OCI-LY7 (cell line): ENCODE results near the gene CCNG1. TPM values are rescaled to one million over a fixed set of nuclear protein-coding genes. Genes with fewer than 3 reads are reported as not detected.

Source experiments
- BruUV-seq: library from RNA; stranded (reverse); fragments of 400-500 nt; replicated peaks from 2 replicates; lab custom pipeline; 2021; lab: Mats Ljungman, UMichigan
- CTCF ChIA-PET: fragments of 300-600 bp; sonication (Branson Sonifier 250); formaldehyde crosslinking; loops from one replicate; lab custom pipeline; 2022; ENCODE audit warnings: antibody characterized with exemption; ENCODE audit not compliant: unreplicated experiment; lab: Charles Lee
- POLR2A ChIA-PET: fragments of 300-600 bp; sonication (Branson Sonifier 250); formaldehyde crosslinking; loops from one replicate; lab custom pipeline; 2022; ENCODE audit warnings: antibody characterized with exemption; lab: Charles Lee
- DNase-seq: peaks from one replicate; pipeline ENCODE4 v3.0.0-alpha.2; 2015; ENCODE audit warnings: low spot score
- H2AFZ ChIP-seq: fragments of 200-600 bp; sonication (generic), shearing (Covaris generic); 2 replicates; pipeline ENCODE4 v1.6.1; 2014; ENCODE audit warnings: mild to moderate bottlenecking, antibody characterized with exemption, low read length, moderate library complexity
- H3K27ac ChIP-seq: fragments of 200-600 bp; sonication (generic); 2 replicates; pipeline ENCODE4 v1.5.1; 2014; ENCODE audit warnings: mixed run types, low read depth, mild to moderate bottlenecking, moderate library complexity, low read length, inconsistent platforms; ENCODE audit not compliant: poor library complexity, severe bottlenecking
- H3K36me3 ChIP-seq: fragments of 200-600 bp; sonication (generic); 2 replicates; pipeline ENCODE4 v1.6.1; 2014; ENCODE audit warnings: mild to moderate bottlenecking, antibody characterized with exemption, low read length, moderate library complexity, mixed read lengths; ENCODE audit not compliant: insufficient read depth
- H3K4me1 ChIP-seq: fragments of 200-600 bp; sonication (generic); 2 replicates; pipeline ENCODE4 v1.5.1; 2014; ENCODE audit warnings: mild to moderate bottlenecking, low read length; ENCODE audit not compliant: insufficient read depth, poor library complexity, severe bottlenecking
- H3K4me2 ChIP-seq: fragments of 200-600 bp; sonication (generic); 2 replicates; pipeline ENCODE4 v1.6.1; 2014; ENCODE audit warnings: mild to moderate bottlenecking, low read length
- H3K4me3 ChIP-seq: fragments of 200-600 bp; sonication (generic); 2 replicates; pipeline ENCODE4 v1.5.1; 2014; ENCODE audit warnings: mild to moderate bottlenecking, low read depth, low read length; ENCODE audit not compliant: poor library complexity, severe bottlenecking
- H3K79me2 ChIP-seq: fragments of 200-600 bp; sonication (generic); 2 replicates; pipeline ENCODE4 v1.6.1; 2016; ENCODE audit warnings: low read depth, mild to moderate bottlenecking, low read length, moderate library complexity, mixed read lengths; ENCODE audit not compliant: insufficient read depth
- H3K9me2 ChIP-seq: fragments of 200-600 bp; sonication (generic); 2 replicates; pipeline ENCODE4 v1.6.1; 2016; ENCODE audit warnings: mild to moderate bottlenecking, low read length, mixed read lengths; ENCODE audit not compliant: insufficient read depth
- H3K9me3 ChIP-seq: fragments of 200-600 bp; sonication (generic); 2 replicates; pipeline ENCODE4 v1.6.1; 2014; ENCODE audit warnings: mild to moderate bottlenecking, mixed run types, low read length, mixed read lengths
- H4K20me1 ChIP-seq: fragments of 200-600 bp; sonication (generic); 2 replicates; pipeline ENCODE4 v1.6.1; 2014; ENCODE audit warnings: mild to moderate bottlenecking, antibody characterized with exemption, low read length, moderate library complexity, mixed read lengths; ENCODE audit not compliant: insufficient read depth
- CTCF ChIP-seq: fragments of 200-600 bp; sonication (generic); conservative IDR thresholded peaks from 2 replicates; pipeline ENCODE4 v1.5.1; 2014; ENCODE audit warnings: mild to moderate bottlenecking, antibody characterized with exemption, low read length, moderate library complexity, mixed read lengths
- EZH2phosphoT487 ChIP-seq: fragments of 200-600 bp; sonication (generic); IDR thresholded peaks from 2 replicates; pipeline ENCODE4 v1.6.1; 2018; ENCODE audit warnings: low read depth, borderline replicate concordance, mild to moderate bottlenecking, mixed run types, antibody characterized with exemption, low read length, moderate library complexity, mixed read lengths
- intact Hi-C: fragments of 100-400 bp; cut with micrococcal nuclease; formaldehyde crosslinking; loops from one replicate; pipeline ENCODE4 v1.10.0; 2022; ENCODE audit not compliant: unreplicated experiment
- total RNA-seq, 2 experiments: library from RNA; depleted of rRNA in 1 of 2; stranded (reverse); fragments of >200 nt in 1 of 2; shearing (Covaris generic) in 1 of 2; gene quantifications; 2 replicates each; pipeline ENCODE4 v1.2.3, GENCODE V29; 2014 to 2022

The CCNG1 gene
- total RNA-seq, 2 experiments from 2014 or later = 93.5 to 118 TPM

- Histone ChIP-seq H4K20me1 (no peaks in the 10 kb centered on the region), H2AFZ (0 out of 2 replicates have a peak overlapping the region, but pooled peaks have one; percentile 30), H3K36me3 (no peaks in the 10 kb centered on the region), H3K79me2 (no peaks in the 10 kb centered on the region), H3K9me3 (no peaks in the 10 kb centered on the region), H3K27ac (no peak overlapping the region), H3K4me3 (no peak overlapping the region), H3K4me2 (no peak overlapping the region), H3K4me1 (no peaks in the 10 kb centered on the region), H3K9me2 (no peaks in the 10 kb centered on the region)
- POLR2A ChIA-PET = no interaction called here
- DNase-seq = peak; percentile 3
- CTCF ChIA-PET = no interaction called here
- intact Hi-C loops = loop anchor here (5.0 to 10.0 kb wide), 2 partner anchors 322 to 1200 kb away; no protein-coding TSS in a partner anchor
- BruUV-seq = no TSS peak
- TF ChIP-seq EZH2phosphoT487 (no peak), CTCF (no peak)
Measured at GRCh38 chr5:163407034-163407655, 30.2 kb upstream of the CCNG1 start.

GRCh38 chr5:163408311-163408923, 29.0 kb upstream of the CCNG1 start:
- intact Hi-C loops = loop anchor here (2.0 to 10.0 kb wide), 4 partner anchors 62 to 1201 kb away; no protein-coding TSS in a partner anchor
- peak overlapping the region; percentile 34; the same call in 1 of the 2 replicates for H3K4me2 ChIP-seq
- CTCF ChIA-PET = interaction anchor here (0.6 to 1.5 kb wide), 2 partner anchors 102 to 1182 kb away, joined by 3 to 6 read pairs; no protein-coding TSS in a partner anchor

More at GRCh38 chr5:163408311-163408923, 29.0 kb upstream of the CCNG1 start:
- Histone ChIP-seq H3K79me2 (no peaks in the 10 kb centered on the region), H3K4me1 (no peaks in the 10 kb centered on the region), H3K9me3 (no peaks in the 10 kb centered on the region), H3K9me2 (no peaks in the 10 kb centered on the region), H2AFZ (peak overlapping the region; percentile 27; the same call in 1 of the 2 replicates), H3K4me3 (no peak overlapping the region), H4K20me1 (no peaks in the 10 kb centered on the region), H3K36me3 (no peaks in the 10 kb centered on the region), H3K27ac (no peak overlapping the region)
- BruUV-seq = no TSS peak
- POLR2A ChIA-PET = interaction anchor here (0.6 to 1.7 kb wide), 2 partner anchors 50 to 102 kb away, joined by 3 to 4 read pairs; no protein-coding TSS in a partner anchor
- TF ChIP-seq EZH2phosphoT487 (no peak), CTCF (peak; percentile 100)
- peak; percentile 69 for DNase-seq
